ENCODE measurements around the gene CEP164.
A peak's percentile ranks its signal among the peaks of the same experiment; 100 is the strongest.

DNA sequence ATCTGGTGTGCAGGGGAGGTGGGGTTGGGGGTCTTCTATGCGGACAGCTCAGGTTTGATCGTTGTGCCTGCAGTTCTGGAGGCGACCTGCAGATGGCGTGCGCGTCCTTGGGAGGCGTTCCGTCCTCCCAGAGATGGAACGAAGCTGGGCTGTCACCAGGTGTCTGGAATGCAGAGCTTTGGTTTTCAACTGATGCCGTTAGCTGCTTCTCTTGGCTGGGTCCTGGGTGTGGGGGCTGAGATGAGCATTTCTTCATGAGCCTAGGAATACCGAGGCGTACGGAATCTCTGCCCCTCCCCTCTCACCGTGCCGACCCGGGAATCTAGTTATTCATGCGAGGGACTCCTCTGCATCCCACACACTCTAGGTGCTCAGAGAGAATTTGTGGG lies 98.6 kb downstream of the CEP164 start:
- TF ChIP-seq, protein P1, sequence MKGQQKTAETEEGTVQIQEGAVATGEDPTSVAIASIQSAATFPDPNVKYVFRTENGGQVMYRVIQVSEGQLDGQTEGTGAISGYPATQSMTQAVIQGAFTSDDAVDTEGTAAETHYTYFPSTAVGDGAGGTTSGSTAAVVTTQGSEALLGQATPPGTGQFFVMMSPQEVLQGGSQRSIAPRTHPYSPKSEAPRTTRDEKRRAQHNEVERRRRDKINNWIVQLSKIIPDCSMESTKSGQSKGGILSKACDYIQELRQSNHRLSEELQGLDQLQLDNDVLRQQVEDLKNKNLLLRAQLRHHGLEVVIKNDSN (CRISPR knock-in tag; IDR thresholded peaks at IDR 0.05): no peak
- no peak for TF ChIP-seq NFYB (CRISPR knock-in tag; conservative IDR thresholded peaks at IDR 0.05; ENCODE audit: low read depth)
- TF ChIP-seq ELF4 (CRISPR knock-in tag; IDR thresholded peaks at IDR 0.05; ENCODE audit: low read depth): no peak
- no peak for TF ChIP-seq FOXJ3 (CRISPR knock-in tag; IDR thresholded peaks at IDR 0.05; ENCODE audit: borderline replicate concordance)
- no peak for TF ChIP-seq CBFB (CRISPR knock-in tag; IDR thresholded peaks at IDR 0.05; ENCODE audit: low read depth)
- TF ChIP-seq ZNF121 (CRISPR knock-in tag; IDR thresholded peaks at IDR 0.05): no peak
- TF ChIP-seq, protein P2, sequence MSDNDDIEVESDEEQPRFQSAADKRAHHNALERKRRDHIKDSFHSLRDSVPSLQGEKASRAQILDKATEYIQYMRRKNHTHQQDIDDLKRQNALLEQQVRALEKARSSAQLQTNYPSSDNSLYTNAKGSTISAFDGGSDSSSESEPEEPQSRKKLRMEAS (CRISPR knock-in tag; IDR thresholded peaks at IDR 0.05): no peak
- TF ChIP-seq, protein P3, sequence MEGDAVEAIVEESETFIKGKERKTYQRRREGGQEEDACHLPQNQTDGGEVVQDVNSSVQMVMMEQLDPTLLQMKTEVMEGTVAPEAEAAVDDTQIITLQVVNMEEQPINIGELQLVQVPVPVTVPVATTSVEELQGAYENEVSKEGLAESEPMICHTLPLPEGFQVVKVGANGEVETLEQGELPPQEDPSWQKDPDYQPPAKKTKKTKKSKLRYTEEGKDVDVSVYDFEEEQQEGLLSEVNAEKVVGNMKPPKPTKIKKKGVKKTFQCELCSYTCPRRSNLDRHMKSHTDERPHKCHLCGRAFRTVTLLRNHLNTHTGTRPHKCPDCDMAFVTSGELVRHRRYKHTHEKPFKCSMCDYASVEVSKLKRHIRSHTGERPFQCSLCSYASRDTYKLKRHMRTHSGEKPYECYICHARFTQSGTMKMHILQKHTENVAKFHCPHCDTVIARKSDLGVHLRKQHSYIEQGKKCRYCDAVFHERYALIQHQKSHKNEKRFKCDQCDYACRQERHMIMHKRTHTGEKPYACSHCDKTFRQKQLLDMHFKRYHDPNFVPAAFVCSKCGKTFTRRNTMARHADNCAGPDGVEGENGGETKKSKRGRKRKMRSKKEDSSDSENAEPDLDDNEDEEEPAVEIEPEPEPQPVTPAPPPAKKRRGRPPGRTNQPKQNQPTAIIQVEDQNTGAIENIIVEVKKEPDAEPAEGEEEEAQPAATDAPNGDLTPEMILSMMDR (IDR thresholded peaks at IDR 0.05): peak; percentile 95
